NCI-H510A treated with DMSO at 0.1 percent for 48 hours (cell line): ENCODE results near the gene ANKRD42.

ENCODE experiments used
- DNase-seq: peaks from one replicate; lab custom pipeline; 2025; lab: John Stamatoyannopoulos, UW

ANKRD42 gene

GRCh38 chr11:83287631-83288030, 94.1 kb downstream of the ANKRD42 start:
- no peak for DNase-seq

GRCh38 chr11:83292709-83293456, 99.4 kb downstream of the ANKRD42 start:
- peak; percentile 33 for DNase-seq

DNA sequence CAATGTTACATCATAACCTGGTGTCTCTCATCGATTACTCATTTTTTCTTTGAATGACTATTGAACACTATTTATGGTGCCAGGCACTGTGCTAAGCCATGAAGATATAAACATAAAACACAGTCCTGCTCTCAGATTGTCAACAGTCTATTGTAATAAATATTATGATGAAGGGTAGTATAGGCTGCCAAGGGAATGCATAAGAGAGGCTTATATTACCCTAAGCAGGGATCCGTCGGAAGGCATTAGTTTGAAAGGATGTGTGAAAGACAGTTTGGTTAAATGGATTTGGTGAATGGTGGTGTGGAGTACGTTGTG, 99.9 kb downstream of the ANKRD42 start:
- no peak for DNase-seq

DNA sequence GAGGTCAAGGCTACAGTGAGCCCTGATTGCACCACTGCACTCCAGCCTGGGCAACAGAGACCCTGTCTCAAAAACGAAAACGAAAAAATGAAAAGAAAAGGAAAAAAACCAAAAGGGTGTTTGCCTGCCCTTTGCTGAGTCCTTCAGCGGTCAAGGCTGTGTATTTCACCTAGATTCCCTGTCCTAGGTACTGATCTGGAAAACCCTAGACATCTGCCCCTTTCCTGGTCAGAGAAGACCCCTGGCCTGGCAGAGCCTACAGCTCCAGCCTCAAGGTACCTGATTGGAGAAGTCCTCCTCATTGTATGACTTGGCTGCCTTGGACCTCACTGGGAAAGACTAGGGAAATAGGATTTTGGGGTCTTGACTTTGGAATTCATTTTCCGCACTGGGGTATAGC, 100.7 kb downstream of the ANKRD42 start:
- no peak for DNase-seq
